GM18870 (cell line): ENCODE measurements around the gene UPP1.
A peak's percentile ranks its signal among the peaks of the same experiment; 100 is the strongest.

Experiments
- ATAC-seq: cut with Tn5 transposase; IDR thresholded peaks from one replicate; pipeline ENCODE4 v1.9.1; 2021; ENCODE audit warnings: moderate library complexity; ENCODE audit not compliant: unreplicated experiment

The UPP1 gene

GRCh38 chr7:48085433-48085791, 3.7 kb upstream of the UPP1 start:
- ATAC-seq, result peak; percentile 9

- ATAC-seq, result no peak
Observed at GRCh38 chr7:48085942-48086341, 3.1 kb upstream of the UPP1 start.

GRCh38 chr7:48087349-48087748, 1.7 kb upstream of the UPP1 start:
- ATAC-seq, result peak; percentile 24

GRCh38 chr7:48088559-48089045, 463 bp upstream of the UPP1 start:
- ATAC-seq, result peak; percentile 64

GRCh38 chr7:48090095-48090805, 1.2 kb downstream of the UPP1 start:
- no peak for ATAC-seq

- no peak for ATAC-seq
Observed at GRCh38 chr7:48091506-48092433, 2.7 kb downstream of the UPP1 start.

GRCh38 chr7:48094861-48095293, 5.8 kb downstream of the UPP1 start:
- no peak for ATAC-seq

- ATAC-seq, result no peak
Observed at GRCh38 chr7:48096273-48096672, 7.2 kb downstream of the UPP1 start.

- ATAC-seq, result no peak
Observed at GRCh38 chr7:48097521-48098231, 8.6 kb downstream of the UPP1 start.

- ATAC-seq, result no peak
Observed at GRCh38 chr7:48098846-48099245, 9.8 kb downstream of the UPP1 start.

GRCh38 chr7:48099781-48100180, 10.7 kb downstream of the UPP1 start:
- ATAC-seq, result no peak

GRCh38 chr7:48101352-48101751, 12.3 kb downstream of the UPP1 start:
- ATAC-seq, result no peak

- no peak for ATAC-seq
Observed at GRCh38 chr7:48101968-48102367, 12.9 kb downstream of the UPP1 start.

- no peak for ATAC-seq
Observed at GRCh38 chr7:48102530-48102929, 13.5 kb downstream of the UPP1 start.

- no peak for ATAC-seq
Observed at GRCh38 chr7:48105045-48105444, 16.0 kb downstream of the UPP1 start.

- ATAC-seq, result no peak
Observed at GRCh38 chr7:48106906-48107659, 18.0 kb downstream of the UPP1 start.

GRCh38 chr7:48107926-48108472, 18.9 kb downstream of the UPP1 start:
- ATAC-seq, result no peak

GRCh38 chr7:48108959-48109847, 20.1 kb downstream of the UPP1 start:
- ATAC-seq, result no peak
